H9 (cell line): Measurements from ENCODE around the gene OXSR1. TPM values are rescaled to one million over a fixed set of nuclear protein-coding genes. Genes with fewer than 3 reads are reported as not detected.

ENCODE experiments used
- DNase-seq: peaks from one replicate; pipeline ENCODE4 v3.0.0-alpha.2; 2017
- H2AFZ ChIP-seq: one replicate; pipeline ENCODE4 v1.6.1; 2013; ENCODE audit warnings: mild to moderate bottlenecking, low read length, control low read depth, moderate library complexity
- H2AK5ac ChIP-seq: 2 replicates; pipeline ENCODE4 v1.6.1; 2013; ENCODE audit warnings: low read length, control low read depth, mixed read lengths; ENCODE audit not compliant: insufficient read length
- H2BK120ac ChIP-seq: one replicate; pipeline ENCODE4 v1.6.1; 2013; ENCODE audit warnings: low read depth, mild to moderate bottlenecking, low read length, control low read depth, inconsistent platforms; ENCODE audit not compliant: poor library complexity, severe bottlenecking
- H2BK12ac ChIP-seq: 2 replicates; pipeline ENCODE4 v1.6.1; 2013; ENCODE audit warnings: low read length, control low read depth, mixed read lengths, low read depth; ENCODE audit not compliant: insufficient read length
- H2BK15ac ChIP-seq: 2 replicates; pipeline ENCODE4 v1.6.1; 2013; ENCODE audit warnings: low read depth, low read length, control low read depth
- H2BK20ac ChIP-seq: one replicate; pipeline ENCODE4 v1.6.1; 2013; ENCODE audit warnings: low read depth, mild to moderate bottlenecking, low read length, control low read depth, inconsistent platforms; ENCODE audit not compliant: poor library complexity, severe bottlenecking
- H2BK5ac ChIP-seq: 2 replicates; pipeline ENCODE4 v1.6.1; 2013; ENCODE audit warnings: low read length, control low read depth, mixed read lengths; ENCODE audit not compliant: insufficient read length
- H3K14ac ChIP-seq: 2 replicates; pipeline ENCODE4 v1.6.1; 2013; ENCODE audit warnings: low read length, control low read depth; ENCODE audit not compliant: insufficient read depth
- H3K18ac ChIP-seq: 2 replicates; pipeline ENCODE4 v1.6.1; 2013; ENCODE audit warnings: low read depth, mild to moderate bottlenecking, mixed read lengths, low read length, control low read depth; ENCODE audit not compliant: insufficient read length
- H3K23ac ChIP-seq: 2 replicates; pipeline ENCODE4 v1.6.1; 2013; ENCODE audit warnings: low read length, control low read depth, mixed read lengths, low read depth; ENCODE audit not compliant: insufficient read length
- H3K23me2 ChIP-seq: 2 replicates; pipeline ENCODE4 v1.6.1; 2013; ENCODE audit warnings: low read depth, mild to moderate bottlenecking, mixed read lengths, low read length, control low read depth; ENCODE audit not compliant: insufficient read length, poor library complexity, severe bottlenecking
- H3K27ac ChIP-seq: 2 replicates; pipeline ENCODE4 v1.5.1; 2013; ENCODE audit warnings: low read length, control low read depth, mixed read lengths, low read depth; ENCODE audit not compliant: insufficient read length
- H3K27me3 ChIP-seq: 2 replicates; pipeline ENCODE4 v1.6.1; 2013; ENCODE audit warnings: low read length, control low read depth, inconsistent platforms; ENCODE audit not compliant: insufficient read depth
- H3K4ac ChIP-seq: 2 replicates; pipeline ENCODE4 v1.6.1; 2013; ENCODE audit warnings: low read depth, mild to moderate bottlenecking, control low read depth, inconsistent platforms, low read length, moderate library complexity
- H3K4me1 ChIP-seq: 2 replicates; pipeline ENCODE4 v1.6.1; 2013; ENCODE audit warnings: low read length, control low read depth, inconsistent platforms; ENCODE audit not compliant: insufficient read depth
- H3K4me2 ChIP-seq: 2 replicates; pipeline ENCODE4 v1.6.1; 2013; ENCODE audit warnings: low read length, control low read depth, mixed read lengths; ENCODE audit not compliant: insufficient read length, insufficient read depth
- H3K56ac ChIP-seq: 2 replicates; pipeline ENCODE4 v1.6.1; 2013; ENCODE audit warnings: low read depth, mild to moderate bottlenecking, mixed read lengths, low read length, control low read depth; ENCODE audit not compliant: insufficient read length
- H3K79me1 ChIP-seq: 2 replicates; pipeline ENCODE4 v1.6.1; 2013; ENCODE audit warnings: low read depth, mild to moderate bottlenecking, moderate library complexity, low read length, control low read depth, inconsistent platforms; ENCODE audit not compliant: insufficient read depth, poor library complexity, severe bottlenecking
- H3K79me2 ChIP-seq: 2 replicates; pipeline ENCODE4 v1.6.1; 2013; ENCODE audit warnings: low read length, control low read depth, inconsistent platforms; ENCODE audit not compliant: insufficient read depth
- H3K9ac ChIP-seq: 2 replicates; pipeline ENCODE4 v1.6.1; 2013; ENCODE audit warnings: low read length, control low read depth, mixed read lengths; ENCODE audit not compliant: insufficient read length; ENCODE audit errors: extremely low read depth
- H3K9me3 ChIP-seq: one replicate; pipeline ENCODE4 v1.6.1; 2013; ENCODE audit warnings: low read depth, low read length, inconsistent platforms; ENCODE audit not compliant: control insufficient read depth
- H3T11ph ChIP-seq: one replicate; pipeline ENCODE4 v1.6.1; 2013; ENCODE audit warnings: mild to moderate bottlenecking, low read length, control low read depth, inconsistent platforms
- H4K20me1 ChIP-seq: one replicate; pipeline ENCODE4 v1.6.1; 2013; ENCODE audit not compliant: control insufficient read depth, insufficient read length, insufficient read depth
- H4K5ac ChIP-seq: 2 replicates; pipeline ENCODE4 v1.6.1; 2013; ENCODE audit warnings: low read depth, mild to moderate bottlenecking, mixed read lengths, low read length, control low read depth; ENCODE audit not compliant: insufficient read length
- H4K8ac ChIP-seq: replicated peaks from 2 replicates; pipeline ENCODE4 v1.6.1; 2013; ENCODE audit warnings: low read length, control low read depth, mixed read lengths, low read depth; ENCODE audit not compliant: insufficient read length
- H4K91ac ChIP-seq: 2 replicates; pipeline ENCODE4 v1.6.1; 2013; ENCODE audit warnings: low read depth, mild to moderate bottlenecking, moderate library complexity, mixed read lengths, low read length, control low read depth; ENCODE audit not compliant: insufficient read length
- H3K27ac Mint-ChIP-seq, 3 experiments: 2 replicates in 2 of 3; 3 replicates in 1 of 3; pipeline ENCODE4 v1.8.0; 2020 to 2021; ENCODE audit warnings: mixed read lengths in 3 of 3, mild to moderate bottlenecking in 1 of 3, moderate library complexity in 1 of 3
- H3K27me3 Mint-ChIP-seq: 2 replicates; pipeline ENCODE4 v1.8.0; 2021; ENCODE audit warnings: low read depth, mild to moderate bottlenecking, moderate library complexity, mixed read lengths
- H3K36me3 Mint-ChIP-seq, 3 experiments: 2 replicates in 2 of 3; 3 replicates in 1 of 3; pipeline ENCODE4 v1.8.0; 2020 to 2021; ENCODE audit warnings: low read depth in 3 of 3, mixed read lengths in 3 of 3; ENCODE audit not compliant: insufficient read depth in 1 of 3
- H3K4me1 Mint-ChIP-seq, 2 experiments: 2 replicates each; pipeline ENCODE4 v1.8.0; 2020; ENCODE audit warnings: mixed read lengths in 2 of 2
- H3K4me3 Mint-ChIP-seq, 2 experiments: 2 replicates in 1 of 2; 3 replicates in 1 of 2; pipeline ENCODE4 v1.8.0; 2020 to 2021; ENCODE audit warnings: mild to moderate bottlenecking in 2 of 2, mixed read lengths in 2 of 2, moderate library complexity in 1 of 2
- H3K9me3 Mint-ChIP-seq, 2 experiments: 2 replicates in 1 of 2; 3 replicates in 1 of 2; pipeline ENCODE4 v1.8.0; 2020; ENCODE audit warnings: mild to moderate bottlenecking in 2 of 2, mixed read lengths in 2 of 2, moderate library complexity in 1 of 2
- WGBS: extraction: QIAGEN DNeasy Blood & Tissue Kit; methylation state at CpG from one replicate; pipeline ENCODE4 v1.1.7; 2013; ENCODE audit warnings: missing lambda C conversion rate, low lambda C conversion rate, mixed read lengths; ENCODE audit not compliant: insufficient read length; ENCODE audit errors: extremely low coverage; 5-methylcytosine and 5-hydroxymethylcytosine counted together
- total RNA-seq: library from RNA; stranded (reverse); gene quantifications from 2 replicates; pipeline ENCODE4 v1.2.1, GENCODE V29; 2021
- TF ChIP-seq, protein P1 (sequence below): fragments of 200-600 bp; sonication (generic); conservative IDR thresholded peaks from 3 replicates; pipeline ENCODE4 v1.8.0; 2021; ENCODE audit warnings: antibody characterized with exemption, mild to moderate bottlenecking

The OXSR1 gene
- total RNA-seq, 1 experiment from 2014 or later, result 54.1 TPM

- Histone ChIP-seq H4K5ac (no peak overlapping the region), H2BK15ac (no peak overlapping the region), H3T11ph (no peak overlapping the region), H3K4ac (no peak overlapping the region), H2BK120ac (no peak overlapping the region), H3K4me1 (peaks cover 3% of the 10 kb centered on the region; the same call in 1 of the 2 replicates), H4K8ac (no peak overlapping the region), H3K23me2 (no peaks in the 10 kb centered on the region), H2BK12ac (no peak overlapping the region), H3K18ac (no peak overlapping the region), H2BK5ac (no peak overlapping the region), H2AFZ (no peak overlapping the region), H4K91ac (no peak overlapping the region), H3K4me2 (no peak overlapping the region), H2BK20ac (no peak overlapping the region), H3K9ac (peak overlapping the region; percentile 51), H3K23ac (no peak overlapping the region), H3K79me1 (peaks cover 12% of the 10 kb centered on the region), H3K9me3 (no peaks in the 10 kb centered on the region), H3K27ac (no peak overlapping the region), H3K79me2 (peaks cover 14% of the 10 kb centered on the region; the same call in 1 of the 2 replicates), H3K14ac (no peak overlapping the region), H3K27me3 (no peaks in the 10 kb centered on the region), H2AK5ac (no peak overlapping the region), H3K56ac (no peak overlapping the region), H4K20me1 (no peaks in the 10 kb centered on the region)
- H3K27ac Mint-ChIP-seq, result peak overlapping the region in 2 of 3 experiments; percentile 9 to 31; a peak in 4 of 7 replicates
- TF ChIP-seq, protein P1, sequence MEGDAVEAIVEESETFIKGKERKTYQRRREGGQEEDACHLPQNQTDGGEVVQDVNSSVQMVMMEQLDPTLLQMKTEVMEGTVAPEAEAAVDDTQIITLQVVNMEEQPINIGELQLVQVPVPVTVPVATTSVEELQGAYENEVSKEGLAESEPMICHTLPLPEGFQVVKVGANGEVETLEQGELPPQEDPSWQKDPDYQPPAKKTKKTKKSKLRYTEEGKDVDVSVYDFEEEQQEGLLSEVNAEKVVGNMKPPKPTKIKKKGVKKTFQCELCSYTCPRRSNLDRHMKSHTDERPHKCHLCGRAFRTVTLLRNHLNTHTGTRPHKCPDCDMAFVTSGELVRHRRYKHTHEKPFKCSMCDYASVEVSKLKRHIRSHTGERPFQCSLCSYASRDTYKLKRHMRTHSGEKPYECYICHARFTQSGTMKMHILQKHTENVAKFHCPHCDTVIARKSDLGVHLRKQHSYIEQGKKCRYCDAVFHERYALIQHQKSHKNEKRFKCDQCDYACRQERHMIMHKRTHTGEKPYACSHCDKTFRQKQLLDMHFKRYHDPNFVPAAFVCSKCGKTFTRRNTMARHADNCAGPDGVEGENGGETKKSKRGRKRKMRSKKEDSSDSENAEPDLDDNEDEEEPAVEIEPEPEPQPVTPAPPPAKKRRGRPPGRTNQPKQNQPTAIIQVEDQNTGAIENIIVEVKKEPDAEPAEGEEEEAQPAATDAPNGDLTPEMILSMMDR, result no peak
- H3K36me3 Mint-ChIP-seq, result no peaks in the 10 kb centered on the region; a peak in 2 of 7 replicates
- H3K27me3 Mint-ChIP-seq, result no peaks in the 10 kb centered on the region
- H3K4me3 Mint-ChIP-seq, result no peak overlapping the region
- no peak for DNase-seq
- WGBS, result no CpG with 5 or more reads among the region's 5 CpGs
- peaks cover 22 to 36% of the 10 kb centered on the region in 2 experiments for H3K4me1 Mint-ChIP-seq
- H3K9me3 Mint-ChIP-seq, result no peaks in the 10 kb centered on the region
These were observed 8.6 kb downstream of the OXSR1 start for GRCh38 chr3:38173834-38174418.
